GM21360 (cell line): ENCODE data around the gene GOPC.
"Not testable (repeated sequence)": the region's sequence is repeated elsewhere in the genome, so short reads cannot be mapped to it uniquely, and the experiment has no call there.

Experiments
- ATAC-seq: cut with Tn5 transposase; IDR thresholded peaks from one replicate; pipeline ENCODE4 v1.9.1; 2021; ENCODE audit warnings: mild to moderate bottlenecking, moderate library complexity; ENCODE audit not compliant: unreplicated experiment

Gene GOPC

GRCh38 chr6:117518870-117519269 is 83.4 kb downstream of the GOPC start:
- no peak for ATAC-seq

GRCh38 chr6:117517995-117518394 is 84.3 kb downstream of the GOPC start:
- ATAC-seq: not testable (repeated sequence)

DNA sequence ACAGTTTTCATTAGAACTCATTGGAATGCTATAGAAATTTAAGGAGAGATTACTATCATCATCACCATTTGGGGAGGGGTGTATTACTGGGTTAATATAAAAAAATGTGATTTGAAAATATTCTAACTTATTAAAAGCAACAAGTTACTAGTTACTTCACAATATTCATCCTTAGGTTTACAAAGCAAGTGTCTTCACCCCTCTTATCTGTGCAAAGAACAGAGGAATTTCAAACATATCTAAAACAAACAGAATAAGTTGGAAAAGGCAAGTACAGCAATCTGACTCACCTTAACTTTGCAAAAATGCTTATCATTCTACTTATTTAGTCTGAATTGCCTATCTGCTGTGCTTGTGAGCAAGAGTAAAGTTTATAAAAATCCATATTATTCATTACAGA is 87.0 kb downstream of the GOPC start:
- ATAC-seq: no peak

- ATAC-seq: no peak
These were observed 87.7 kb downstream of the GOPC start for GRCh38 chr6:117514655-117515054.

DNA sequence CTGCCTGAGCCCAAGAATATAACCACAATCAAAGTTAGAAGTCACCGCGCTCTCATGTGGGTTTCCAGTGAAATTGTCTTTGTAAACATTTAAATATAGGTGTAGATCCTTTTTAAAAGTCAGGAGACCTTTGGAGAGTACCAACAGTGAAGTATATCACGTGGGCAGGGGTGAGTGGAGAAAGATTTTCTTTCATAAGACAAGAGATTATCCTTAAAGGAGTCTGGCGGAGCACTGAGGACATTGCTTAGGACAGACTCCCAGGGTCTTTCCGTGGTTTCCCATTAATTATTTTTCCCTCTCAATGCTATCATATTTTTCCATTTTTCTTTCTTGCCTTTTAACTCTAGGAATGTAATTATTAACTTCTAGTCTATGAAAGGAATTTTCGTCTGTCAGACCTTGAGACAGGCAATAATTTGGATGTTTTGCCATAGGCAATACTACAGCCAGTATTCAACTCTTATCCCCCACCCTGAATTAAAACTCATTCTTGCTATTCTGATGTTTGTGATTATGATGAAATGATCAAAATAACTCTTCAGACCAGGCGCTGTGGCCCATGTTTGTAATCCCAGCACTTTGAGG is 88.4 kb downstream of the GOPC start:
- no peak for ATAC-seq

- no peak for ATAC-seq
These were observed 89.2 kb downstream of the GOPC start for GRCh38 chr6:117512987-117513573.

DNA sequence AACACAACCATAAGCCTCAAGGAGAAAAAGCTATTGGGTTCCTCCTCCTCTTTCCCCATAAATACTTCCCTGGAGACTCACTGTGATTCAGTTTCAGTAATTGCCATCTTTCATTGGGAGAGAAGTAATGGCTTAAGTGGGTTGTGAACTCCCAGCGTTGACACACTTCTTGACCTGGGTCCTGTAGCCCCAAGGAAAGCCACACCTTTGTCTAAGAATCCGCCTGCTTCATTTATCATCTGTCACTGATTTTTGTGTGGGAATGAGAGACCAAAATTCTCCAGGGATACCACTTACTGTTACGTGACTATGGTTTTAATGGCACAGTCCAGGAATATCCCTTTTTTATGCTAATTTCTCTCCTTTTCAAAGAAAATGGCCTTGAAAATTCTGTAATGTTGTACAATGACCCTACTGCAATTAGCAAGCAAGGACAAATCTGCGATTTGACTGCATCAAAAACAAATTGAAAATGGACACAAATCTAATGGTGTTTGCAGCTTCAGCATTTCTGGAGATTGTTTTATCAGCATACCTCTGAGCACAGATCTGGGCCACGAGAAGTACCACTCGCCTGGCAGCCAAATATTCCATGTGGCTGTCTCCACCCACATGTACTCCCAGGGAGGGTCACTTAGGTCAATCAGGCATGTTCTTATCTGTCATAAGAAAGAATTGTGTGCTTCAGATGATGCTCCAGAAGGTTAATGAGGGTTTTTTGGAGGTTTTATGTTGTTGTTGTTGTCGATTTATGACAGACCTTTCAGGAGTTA is 90.1 kb downstream of the GOPC start:
- no peak for ATAC-seq
